ENCODE results near the gene CRLF3.
A peak's percentile ranks its signal among the peaks of the same experiment; 100 is the strongest.

Gene CRLF3

GRCh38 chr17:30824356-30825145, at the start of gene CRLF3:
TSS of gene CRLF3 (minus strand) at chr17:30824692. CDS start at chr17:30824651, 41 bp downstream.
- H3K27ac ChIP-seq = peak within 1 kb of the TSS; percentile 48 to 99 (median 90)

GRCh38 chr17:30869005-30869404, 44.5 kb upstream of the CRLF3 start:
- Histone ChIP-seq H3K4me3 (no peak overlapping the region), H3K27ac (no peak overlapping the region)

More at GRCh38 chr17:30824356-30825145, at the start of gene CRLF3:
- peak within 1 kb of the TSS; percentile 59 to 96 (median 92) for H3K4me3 ChIP-seq

- H3K4me3 ChIP-seq = no peak overlapping the region
- no peak overlapping the region for H3K27ac ChIP-seq
Measured at GRCh38 chr17:30864636-30865035, 40.1 kb upstream of the CRLF3 start.

- no peak overlapping the region for H3K27ac ChIP-seq
- H3K4me3 ChIP-seq = no peak overlapping the region
Measured at GRCh38 chr17:30858556-30859250, 34.2 kb upstream of the CRLF3 start.

- no peak overlapping the region for H3K4me3 ChIP-seq
- H3K27ac ChIP-seq = no peak overlapping the region
Measured at GRCh38 chr17:30854146-30854545, 29.7 kb upstream of the CRLF3 start.

- no peak overlapping the region for H3K4me3 ChIP-seq
- H3K27ac ChIP-seq = no peak overlapping the region
Measured at GRCh38 chr17:30848021-30848420, 23.5 kb upstream of the CRLF3 start.

GRCh38 chr17:30840771-30841170, 16.3 kb upstream of the CRLF3 start:
- no peak overlapping the region for H3K4me3 ChIP-seq

GRCh38 chr17:30838202-30838807, 13.8 kb upstream of the CRLF3 start:
- no peak overlapping the region for H3K4me3 ChIP-seq
- H3K27ac ChIP-seq = no peak overlapping the region

More at GRCh38 chr17:30840771-30841170, 16.3 kb upstream of the CRLF3 start:
- H3K27ac ChIP-seq = peak overlapping the region in 6 of 21 experiments; percentile 2 to 59 (median 37)

- Histone ChIP-seq H3K4me3 (peak overlapping the region; percentile 46 to 93 (median 78)), H3K27ac (peak overlapping the region in 16 of 21 experiments; percentile 11 to 84 (median 70))
Measured at GRCh38 chr17:30832438-30833124, 8.1 kb upstream of the CRLF3 start.

- peak within 1 kb of the TSS; percentile 46 to 93 (median 78) for H3K4me3 ChIP-seq
- peak within 1 kb of the TSS in 19 of 21 experiments; percentile 11 to 84 (median 63) for H3K27ac ChIP-seq
Measured at GRCh38 chr17:30831663-30832437, 7.4 kb upstream of the CRLF3 start, which contains the start of gene ATAD5. TSS of gene ATAD5 (plus strand) at chr17:30831966. CDS start at chr17:30832348, 382 bp downstream.

GRCh38 chr17:30831257-30831656, 6.8 kb upstream of the CRLF3 start:
- H3K4me3 ChIP-seq = peak overlapping the region; percentile 46 to 93 (median 78)
- H3K27ac ChIP-seq = peak overlapping the region in 13 of 21 experiments; percentile 11 to 84 (median 55)

- no peak overlapping the region for H3K4me3 ChIP-seq
- no peak overlapping the region for H3K27ac ChIP-seq
Measured at GRCh38 chr17:30829022-30829421, 4.5 kb upstream of the CRLF3 start.

GRCh38 chr17:30827082-30827481, 2.6 kb upstream of the CRLF3 start:
- Histone ChIP-seq H3K4me3 (no peak overlapping the region), H3K27ac (no peak overlapping the region)

GRCh38 chr17:30824002-30824355, 513 bp downstream of the CRLF3 start:
- H3K27ac ChIP-seq = peak overlapping the region; percentile 48 to 99 (median 90)
- peak overlapping the region; percentile 59 to 96 (median 92) for H3K4me3 ChIP-seq

- H3K27ac ChIP-seq = peak overlapping the region in 20 of 21 experiments; percentile 75 to 99 (median 90)
- H3K4me3 ChIP-seq = peak overlapping the region; percentile 59 to 96 (median 92)
Measured at GRCh38 chr17:30823421-30823820, 1.1 kb downstream of the CRLF3 start.

GRCh38 chr17:30822919-30823318, 1.6 kb downstream of the CRLF3 start:
- Histone ChIP-seq H3K4me3 (peak overlapping the region; percentile 16 to 96 (median 92)), H3K27ac (peak overlapping the region in 13 of 21 experiments; percentile 4 to 99 (median 92))

GRCh38 chr17:30821871-30822723, 2.4 kb downstream of the CRLF3 start:
- peak overlapping the region in 4 of 7 experiments; percentile 59 to 93 (median 91) for H3K4me3 ChIP-seq
- peak overlapping the region in 8 of 21 experiments; percentile 4 to 99 (median 91) for H3K27ac ChIP-seq

Data from skin epidermis (tissue), 12 donors.